HK-2 (cell line): ENCODE data around the gene BICC1.

Experiments
- DNase-seq: peaks from one replicate; pipeline ENCODE4 v3.0.0-alpha.2; 2018; ENCODE audit not compliant: unreplicated experiment

BICC1 gene, protein sequence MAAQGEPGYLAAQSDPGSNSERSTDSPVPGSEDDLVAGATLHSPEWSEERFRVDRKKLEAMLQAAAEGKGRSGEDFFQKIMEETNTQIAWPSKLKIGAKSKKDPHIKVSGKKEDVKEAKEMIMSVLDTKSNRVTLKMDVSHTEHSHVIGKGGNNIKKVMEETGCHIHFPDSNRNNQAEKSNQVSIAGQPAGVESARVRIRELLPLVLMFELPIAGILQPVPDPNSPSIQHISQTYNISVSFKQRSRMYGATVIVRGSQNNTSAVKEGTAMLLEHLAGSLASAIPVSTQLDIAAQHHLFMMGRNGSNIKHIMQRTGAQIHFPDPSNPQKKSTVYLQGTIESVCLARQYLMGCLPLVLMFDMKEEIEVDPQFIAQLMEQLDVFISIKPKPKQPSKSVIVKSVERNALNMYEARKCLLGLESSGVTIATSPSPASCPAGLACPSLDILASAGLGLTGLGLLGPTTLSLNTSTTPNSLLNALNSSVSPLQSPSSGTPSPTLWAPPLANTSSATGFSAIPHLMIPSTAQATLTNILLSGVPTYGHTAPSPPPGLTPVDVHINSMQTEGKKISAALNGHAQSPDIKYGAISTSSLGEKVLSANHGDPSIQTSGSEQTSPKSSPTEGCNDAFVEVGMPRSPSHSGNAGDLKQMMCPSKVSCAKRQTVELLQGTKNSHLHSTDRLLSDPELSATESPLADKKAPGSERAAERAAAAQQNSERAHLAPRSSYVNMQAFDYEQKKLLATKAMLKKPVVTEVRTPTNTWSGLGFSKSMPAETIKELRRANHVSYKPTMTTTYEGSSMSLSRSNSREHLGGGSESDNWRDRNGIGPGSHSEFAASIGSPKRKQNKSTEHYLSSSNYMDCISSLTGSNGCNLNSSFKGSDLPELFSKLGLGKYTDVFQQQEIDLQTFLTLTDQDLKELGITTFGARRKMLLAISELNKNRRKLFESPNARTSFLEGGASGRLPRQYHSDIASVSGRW

DNA sequence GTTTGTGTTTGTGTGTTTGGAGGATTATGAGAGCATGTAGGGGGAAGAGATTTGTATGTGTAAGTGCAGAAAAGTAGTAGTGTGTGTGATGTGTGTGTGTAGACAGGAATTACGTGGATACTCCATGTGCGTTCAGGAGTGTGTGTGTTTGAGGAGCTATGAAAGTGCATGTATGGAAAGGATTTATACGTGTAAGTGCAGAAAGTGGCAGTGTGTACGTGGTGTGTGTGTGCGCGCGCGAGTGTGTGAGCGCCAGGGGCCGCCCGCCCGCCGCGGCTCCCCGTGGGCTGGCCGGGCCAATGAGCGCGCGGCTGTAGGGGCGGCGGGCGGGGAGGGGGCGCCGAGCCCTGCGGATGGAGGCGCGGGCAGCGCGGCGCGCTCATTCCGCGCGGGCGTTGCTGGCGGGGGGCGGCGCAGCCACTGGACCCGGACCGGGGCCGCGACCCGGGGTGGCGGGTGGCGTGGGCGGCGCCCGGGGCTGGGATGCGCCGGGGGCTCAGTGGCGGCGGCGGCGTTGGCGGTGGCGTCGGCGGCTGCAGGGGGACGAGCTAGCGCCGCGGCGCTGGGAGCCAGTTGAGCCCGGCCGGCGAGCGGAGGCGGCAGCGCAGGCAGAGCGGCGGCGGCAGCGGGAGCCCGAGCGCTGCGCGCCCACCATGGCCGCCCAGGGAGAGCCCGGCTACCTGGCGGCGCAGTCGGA, at the start of gene BICC1:
Gene BICC1, plus strand, starts transcription at position 382 of the 697 bp plus-strand sequence. Its CDS starts 272 bp downstream, at position 654.
- peak; percentile 70 for DNase-seq

DNA sequence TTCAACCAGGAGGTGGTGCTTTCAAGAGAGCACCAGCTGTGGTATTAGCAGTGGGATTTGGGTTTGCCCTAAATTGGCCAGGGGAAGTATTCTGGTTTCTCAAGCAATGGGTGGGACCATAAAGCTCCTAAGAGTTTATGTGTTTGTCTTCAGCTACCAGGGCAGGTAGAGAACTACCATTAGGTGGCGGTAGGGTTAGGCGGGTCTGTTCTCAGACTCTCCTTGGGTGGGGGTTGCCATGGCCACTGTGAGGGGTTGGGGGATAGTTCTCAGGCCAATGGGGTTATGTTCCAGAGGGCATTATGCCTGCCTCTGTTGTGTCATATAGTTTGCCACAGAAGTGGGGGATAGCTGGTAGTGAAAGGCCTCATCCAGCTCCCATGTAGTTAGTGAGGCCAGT, 47.7 kb upstream of the BICC1 start:
- no peak for DNase-seq

DNA sequence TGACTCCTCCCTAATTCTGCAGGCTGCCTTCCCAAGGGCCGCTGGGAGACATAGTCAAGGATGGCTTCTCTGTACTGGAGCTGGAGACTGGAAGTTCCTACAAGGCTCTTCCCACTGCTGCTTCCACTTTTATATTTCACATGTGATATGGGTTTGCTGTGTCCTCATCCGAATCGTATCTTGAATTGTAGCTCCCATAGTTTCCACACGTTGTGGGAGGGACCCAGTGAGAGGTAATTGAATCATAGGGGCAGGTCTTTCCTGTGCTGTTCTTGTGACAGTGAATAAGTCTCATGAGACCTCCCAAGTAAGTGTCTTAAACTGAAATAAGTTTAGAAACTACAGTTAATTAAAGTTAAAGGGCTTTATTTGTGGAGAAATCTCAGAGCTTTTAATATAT, 47.0 kb upstream of the BICC1 start:
- DNase-seq: no peak

DNA sequence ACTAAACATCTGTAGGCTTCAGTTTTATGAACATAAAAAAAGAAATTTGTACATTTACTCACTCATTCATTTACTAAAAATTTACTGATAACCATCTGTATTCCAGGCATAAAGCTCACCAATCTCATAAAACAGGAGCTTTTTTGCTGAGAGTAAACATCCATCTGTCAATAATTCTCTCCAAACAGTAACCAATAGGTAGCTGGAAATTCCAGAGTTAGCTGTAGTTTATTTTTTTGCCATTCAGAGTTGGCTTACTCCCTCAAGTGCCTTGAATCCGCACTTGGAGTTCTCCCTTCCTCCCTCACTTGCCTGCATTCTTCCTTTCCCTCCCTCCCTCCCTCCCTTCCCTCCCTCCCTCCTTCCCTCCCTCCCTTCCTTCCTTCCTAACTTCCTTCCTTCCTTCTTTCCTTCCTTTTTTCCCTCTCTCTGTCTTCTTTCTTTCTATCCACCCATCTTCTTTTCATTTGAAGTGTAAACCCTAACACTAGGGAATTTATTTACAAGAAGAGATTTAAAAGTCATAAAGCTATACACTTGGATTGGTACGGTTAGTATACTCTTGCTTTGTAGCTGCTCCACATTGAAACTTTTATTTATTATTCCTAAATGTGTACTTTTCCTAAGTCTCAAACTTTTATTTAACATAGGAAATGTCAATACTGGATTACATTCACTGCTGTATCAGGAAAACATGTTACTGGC, 44.6 kb upstream of the BICC1 start:
- DNase-seq: no peak

DNA sequence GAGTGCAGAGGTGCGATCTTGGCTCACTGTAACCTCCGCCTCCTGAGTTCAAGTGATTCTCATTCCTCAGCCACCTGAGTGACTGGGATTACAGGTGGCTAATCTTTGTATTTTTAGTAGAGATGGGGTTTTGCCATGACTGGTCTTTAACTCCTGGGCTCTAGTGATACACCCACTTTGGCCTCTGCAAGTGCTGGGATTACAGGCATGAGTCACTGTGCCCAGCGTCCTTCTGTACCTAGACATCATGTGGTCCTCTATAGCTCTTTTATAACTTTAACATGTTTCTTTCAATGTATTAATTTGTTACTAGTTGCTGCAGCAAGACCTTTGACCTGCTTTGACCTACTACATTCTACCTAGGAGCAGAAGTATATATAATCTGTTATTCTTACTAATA, 38.7 kb upstream of the BICC1 start:
- no peak for DNase-seq

DNA sequence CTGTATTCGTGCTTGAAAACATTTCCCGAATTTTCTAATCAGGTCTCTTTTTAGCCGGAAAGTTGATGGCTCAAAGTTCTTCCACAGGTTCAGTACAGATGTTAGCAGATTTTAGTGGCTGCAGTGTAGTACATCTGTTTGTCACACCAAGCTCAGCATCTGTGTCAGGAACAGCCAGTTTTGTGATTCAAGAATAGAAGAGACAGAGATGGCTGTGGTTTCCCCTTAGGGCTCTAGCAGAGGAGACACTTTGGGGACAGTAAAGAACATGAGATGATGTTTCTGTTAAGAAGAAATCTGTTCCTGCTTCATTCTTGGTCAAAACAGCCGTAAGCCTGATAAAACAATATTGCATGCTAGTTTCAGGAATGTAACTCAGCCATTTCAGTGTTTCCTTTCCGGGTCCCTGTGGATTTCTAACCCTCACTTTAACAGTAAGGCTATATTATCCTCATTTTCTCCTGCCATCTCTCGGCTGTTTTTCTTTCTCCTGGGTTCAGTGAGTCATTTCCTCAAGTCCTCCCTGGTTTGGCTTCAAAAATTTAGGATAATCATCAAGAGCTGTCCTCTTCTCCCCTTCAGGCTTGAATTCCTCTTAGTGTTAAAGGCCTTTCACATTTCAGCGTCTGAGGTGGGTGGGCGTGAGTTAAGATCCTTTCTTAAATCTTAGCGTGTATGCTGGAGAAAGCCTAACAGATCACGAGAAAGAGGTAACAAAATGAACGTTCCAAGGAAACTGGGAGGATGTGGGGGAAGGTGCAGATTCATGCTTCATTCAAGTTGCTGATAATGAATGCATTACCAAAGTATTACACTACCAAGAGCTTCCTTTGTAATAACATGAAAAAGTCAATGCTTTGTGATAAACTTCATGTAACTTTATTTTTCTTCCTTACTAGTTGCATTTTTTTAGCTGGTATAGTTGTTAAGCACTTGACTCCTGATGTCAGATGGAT, 37.1 kb upstream of the BICC1 start:
- no peak for DNase-seq

DNA sequence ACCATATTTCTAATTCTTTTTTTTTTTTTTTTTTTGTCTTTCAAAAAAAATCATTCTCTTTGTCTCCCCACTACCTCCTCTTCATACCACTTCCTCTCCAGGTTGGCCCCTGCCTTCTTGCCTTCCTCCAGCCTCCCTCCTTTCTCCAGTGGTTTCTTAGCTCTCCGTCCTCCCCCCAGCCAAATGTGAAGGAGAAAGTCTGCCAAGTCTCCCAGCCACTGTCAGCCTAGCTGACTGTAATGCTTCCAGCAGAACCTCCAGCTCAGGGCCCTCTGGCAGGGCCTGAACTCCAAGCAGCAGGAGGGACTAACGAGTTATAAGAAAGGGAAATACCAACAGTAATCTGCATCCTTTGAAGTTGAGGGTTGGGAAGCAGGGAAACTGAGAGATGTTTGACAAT, 35.5 kb upstream of the BICC1 start:
- no peak for DNase-seq

DNA sequence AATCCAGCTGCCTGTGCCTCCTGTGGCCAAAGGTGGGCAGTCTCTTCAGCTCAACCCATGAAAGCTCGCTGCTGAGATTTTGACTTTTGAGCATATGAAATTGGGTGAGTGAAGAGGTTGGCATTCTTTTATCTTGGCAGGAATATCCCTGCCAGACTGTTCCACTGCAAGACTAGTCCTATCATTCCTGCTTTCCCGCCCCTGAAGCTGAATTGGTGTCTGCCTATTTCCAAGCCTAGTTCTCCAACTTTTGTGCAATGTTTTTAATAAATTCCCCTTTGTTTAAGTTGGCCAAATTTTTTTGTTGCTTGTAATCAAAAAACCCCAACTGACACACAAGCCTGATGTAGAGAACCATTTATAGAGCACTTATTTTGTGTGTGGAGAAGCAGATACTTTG, 34.8 kb upstream of the BICC1 start:
- no peak for DNase-seq

DNA sequence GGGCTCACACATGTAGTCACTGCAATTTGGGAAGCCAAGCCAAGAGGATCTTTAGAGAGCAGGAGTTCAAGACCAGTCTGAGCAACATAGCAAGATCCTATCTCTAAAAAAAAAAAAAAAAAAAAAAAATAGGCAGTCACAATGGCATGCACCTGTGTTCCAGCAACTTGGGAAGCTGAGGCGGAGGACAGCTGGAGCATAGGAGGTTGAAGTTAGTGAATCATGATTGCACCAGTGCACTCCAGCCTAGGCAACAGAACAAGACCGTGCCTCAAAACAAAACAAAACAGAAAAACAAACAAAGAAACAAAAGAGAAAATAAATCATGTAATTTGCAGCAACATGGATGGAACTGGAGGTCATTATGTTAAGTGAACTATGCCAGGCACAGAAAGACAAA, 33.6 kb upstream of the BICC1 start:
- DNase-seq: no peak

DNA sequence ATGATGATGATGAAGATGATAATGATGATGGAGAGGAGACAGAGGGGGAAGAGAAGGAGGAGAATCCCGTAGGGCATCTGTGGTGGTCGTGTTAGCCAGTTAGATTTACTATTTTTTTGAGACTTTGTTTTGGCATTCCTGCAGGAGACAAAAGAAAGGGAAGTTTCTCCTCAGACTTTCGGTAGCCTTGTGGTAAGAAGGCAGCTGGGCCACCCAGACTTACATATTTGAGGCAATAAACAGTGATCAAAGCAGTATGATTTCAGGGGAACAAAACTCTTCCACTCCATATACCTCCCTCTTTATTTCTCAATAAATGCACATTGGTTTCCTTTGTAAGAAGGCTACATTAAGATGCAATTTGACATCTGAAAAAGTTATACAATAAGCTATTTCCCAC, 32.4 kb upstream of the BICC1 start:
- no peak for DNase-seq

DNA sequence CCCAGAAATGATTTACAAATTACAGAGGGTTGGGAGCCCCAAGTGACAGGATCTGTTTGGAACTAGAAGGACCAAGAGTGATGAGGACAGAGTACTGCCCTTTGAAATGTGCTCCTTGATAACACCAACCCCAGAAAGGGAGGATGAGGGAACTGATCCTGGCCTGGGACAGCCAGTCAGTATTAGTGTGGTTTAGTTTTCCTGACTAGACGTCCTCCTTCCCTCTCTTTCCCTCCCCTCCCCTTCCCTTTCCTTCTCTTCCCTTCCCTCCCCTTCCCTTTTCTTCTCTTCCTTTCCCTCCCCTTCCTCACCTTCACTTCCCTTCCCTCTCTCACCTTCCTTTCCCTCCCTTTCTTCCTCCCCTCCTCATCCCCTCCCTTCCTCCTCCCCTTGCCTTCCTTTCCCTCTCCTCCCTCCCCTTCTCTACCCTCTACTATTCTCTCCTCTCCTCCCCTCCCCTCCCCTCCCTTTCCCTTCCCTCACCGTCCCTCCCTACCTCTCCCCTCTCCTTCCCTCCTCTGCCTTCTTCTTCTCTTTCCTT, 31.0 kb upstream of the BICC1 start:
- DNase-seq: no peak

DNA sequence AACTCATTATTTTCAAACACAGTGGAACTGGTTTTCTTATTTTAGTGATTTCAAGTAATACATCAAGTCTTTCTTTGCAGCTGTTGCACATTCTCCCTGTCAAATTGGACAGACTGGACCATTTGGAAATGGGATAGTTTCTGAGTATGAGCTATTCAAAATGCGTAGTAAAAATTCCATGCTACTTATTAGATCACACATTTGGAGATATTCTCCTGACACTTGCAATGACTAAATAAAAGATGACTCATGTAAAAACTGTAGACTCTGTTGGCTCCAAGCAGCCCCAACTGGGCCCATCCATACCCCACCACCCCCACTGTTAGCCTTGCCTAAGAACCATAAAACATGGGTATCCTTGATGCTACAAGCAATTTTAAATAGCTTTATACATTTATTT, 25.9 kb upstream of the BICC1 start:
- DNase-seq: no peak

DNA sequence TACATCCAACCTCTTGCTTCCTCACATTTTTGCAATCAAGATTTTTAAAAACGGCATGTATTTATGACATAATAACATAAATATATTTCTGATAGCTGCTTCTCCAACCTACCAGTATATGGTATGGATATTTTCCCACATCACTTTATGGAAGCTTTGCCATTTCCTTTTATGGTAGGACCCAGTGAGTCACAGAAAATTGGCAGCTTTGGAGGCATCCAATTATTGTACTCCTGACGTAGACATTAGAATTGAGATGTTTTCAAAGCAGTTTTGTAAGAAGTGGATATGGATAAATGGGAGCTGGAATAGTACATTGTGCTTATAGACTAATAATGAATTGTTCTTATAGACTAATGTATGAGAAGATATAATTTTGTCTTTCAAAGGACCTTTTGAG, 23.8 kb upstream of the BICC1 start:
- no peak for DNase-seq

DNA sequence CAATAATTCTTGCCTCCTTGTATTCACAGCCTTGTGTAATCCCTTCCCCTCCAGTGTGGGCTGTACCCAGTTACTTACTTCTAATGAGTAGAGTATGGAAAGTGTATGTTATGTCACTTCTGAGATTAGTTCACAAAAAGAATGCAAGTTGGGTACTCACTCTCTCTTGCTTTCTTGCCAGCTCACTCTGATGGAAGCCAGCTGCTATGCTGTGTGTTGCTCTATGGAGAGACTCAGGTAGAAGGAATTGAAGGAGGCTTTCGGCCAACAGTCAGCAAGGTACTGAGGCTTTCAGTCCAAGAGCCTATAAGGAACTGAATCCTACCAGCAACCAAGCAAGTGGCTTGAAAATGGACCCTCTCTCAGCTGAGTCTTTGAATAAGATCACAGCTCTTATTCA, 9.7 kb upstream of the BICC1 start:
- no peak for DNase-seq

DNA sequence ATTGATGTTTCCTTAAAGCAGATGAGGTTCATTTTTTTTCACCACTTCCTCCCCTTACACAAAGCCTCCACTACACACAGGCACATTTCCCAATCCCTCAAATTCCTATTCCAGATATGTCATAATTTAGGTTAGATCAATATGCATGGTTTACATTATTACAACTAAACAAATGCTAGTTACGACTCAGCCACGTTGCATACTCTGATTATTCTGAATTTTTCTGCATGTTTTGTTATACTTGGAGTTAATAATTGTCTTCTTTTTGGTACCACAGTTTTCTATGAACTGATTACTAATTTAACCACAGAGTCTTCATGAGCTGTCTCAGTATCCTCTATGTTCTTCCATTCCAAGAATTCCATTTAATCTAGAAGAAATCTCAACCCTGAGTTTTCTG, 4.4 kb upstream of the BICC1 start:
- DNase-seq: no peak

DNA sequence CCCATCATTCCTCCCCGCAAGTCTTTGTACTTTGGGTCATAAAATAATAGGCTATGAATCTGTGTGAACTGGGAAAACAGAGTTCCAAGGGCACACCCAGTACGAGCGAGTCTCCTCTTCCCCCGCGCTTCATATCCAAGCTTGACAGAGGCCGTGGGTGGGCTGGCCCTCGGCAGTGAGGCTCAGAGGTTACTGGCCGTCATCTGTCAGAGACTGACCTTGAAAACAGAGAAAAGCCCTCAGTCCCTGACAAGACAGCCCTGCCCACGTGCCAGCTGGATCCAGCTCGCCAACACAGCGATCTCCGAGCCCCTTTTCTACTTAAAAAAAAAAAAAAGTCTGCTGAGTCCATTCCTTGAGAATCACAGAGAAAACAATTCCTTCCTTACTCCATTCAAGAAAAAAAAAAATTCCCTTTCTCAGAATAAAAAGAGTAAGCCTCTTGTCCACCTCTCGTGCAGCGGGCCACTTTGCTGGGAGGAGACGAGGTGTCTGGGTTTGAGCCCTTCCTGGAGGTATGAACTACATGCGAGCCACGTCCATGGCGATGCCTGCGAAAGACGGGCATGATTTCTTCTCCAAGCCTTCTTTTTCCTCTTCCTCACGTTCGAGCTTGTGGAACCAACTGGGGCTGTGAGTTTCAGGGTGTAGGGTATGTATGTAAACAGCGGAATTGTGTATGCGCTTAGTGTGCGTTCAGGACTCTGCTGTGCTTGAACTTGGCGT, 744 bp upstream of the BICC1 start:
- DNase-seq: no peak

DNA sequence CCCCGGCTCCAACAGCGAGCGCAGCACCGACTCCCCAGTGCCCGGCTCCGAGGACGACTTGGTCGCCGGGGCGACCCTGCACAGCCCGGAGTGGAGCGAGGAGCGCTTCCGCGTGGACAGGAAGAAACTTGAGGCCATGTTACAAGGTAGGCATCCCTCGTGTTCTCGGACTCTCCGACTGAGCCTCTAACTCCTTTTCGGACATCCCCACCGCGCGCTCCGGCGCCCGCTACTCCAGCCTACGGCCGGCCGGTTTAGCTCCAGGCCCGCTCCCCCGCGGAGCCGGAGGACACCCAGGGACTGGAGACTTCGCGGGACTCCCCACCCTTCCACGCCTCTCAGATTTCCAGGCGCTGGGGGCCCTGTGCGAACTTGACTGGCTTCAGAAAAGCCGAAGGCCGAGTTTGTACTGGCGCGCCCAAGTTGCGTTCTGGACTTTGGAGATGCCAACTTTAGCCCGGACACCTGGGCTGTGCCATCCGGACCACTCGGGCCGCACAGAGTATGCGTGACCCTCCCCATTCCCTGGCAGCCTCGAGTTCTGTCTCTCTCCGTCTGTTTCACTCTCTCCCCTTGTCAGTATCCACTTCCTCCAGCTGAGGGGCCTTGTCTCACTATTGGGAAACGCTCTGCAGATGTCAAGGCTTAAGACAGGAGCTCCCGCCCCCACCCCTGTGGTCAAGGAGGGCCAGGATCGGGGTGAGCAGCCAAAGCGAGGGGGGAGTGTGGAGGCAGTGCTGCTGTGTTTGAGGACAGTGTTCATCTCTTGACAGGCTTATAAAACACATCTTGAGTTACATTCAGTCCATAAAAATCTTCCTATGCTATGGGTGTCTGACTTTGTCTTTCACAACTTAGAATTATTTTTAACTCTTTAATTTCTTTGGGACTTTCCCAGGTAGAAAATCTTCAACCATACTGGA, 777 bp downstream of the BICC1 start:
- peak; percentile 85 for DNase-seq

DNA sequence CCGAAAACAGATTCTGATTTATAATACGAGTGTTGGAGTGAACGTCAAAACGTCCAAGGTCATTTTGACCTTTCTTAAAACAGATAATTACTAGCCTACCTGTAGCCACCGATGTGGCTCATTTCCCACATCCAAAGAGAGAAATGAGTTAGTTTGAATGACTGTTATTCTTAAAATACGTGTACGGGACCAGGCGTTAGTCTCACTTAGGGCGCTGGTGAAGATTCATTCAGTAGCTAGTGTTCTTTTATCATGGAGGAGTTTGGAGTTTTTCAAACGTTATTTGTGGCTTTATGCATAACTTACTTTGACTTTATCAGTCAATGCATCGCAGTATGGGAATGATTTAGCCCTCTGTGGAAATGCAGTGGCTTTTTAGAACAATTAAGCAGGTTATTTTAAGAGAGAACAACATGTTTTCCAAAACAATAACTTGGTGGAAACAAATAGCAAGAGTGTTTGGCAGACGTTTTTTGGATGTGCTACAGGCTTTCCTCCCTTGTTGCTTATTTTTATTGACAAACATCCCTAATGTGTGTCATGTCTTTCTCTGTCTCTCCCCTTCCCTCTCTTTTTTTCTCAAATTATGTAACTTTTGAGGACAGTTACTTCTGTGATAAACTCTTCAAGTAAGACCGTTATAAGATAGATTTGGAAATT, 1.6 kb downstream of the BICC1 start:
- no peak for DNase-seq
